Stimulated activated CD4-positive, alpha-beta T cell treated with anti-CD3 and anti-CD28 coated beads, Interleukin-15, amount 100 ng/mL, for 1 hour (primary cell): ENCODE data around the gene EPB41L5.
"Not testable (repeated sequence)": the region's sequence is repeated elsewhere in the genome, so short reads cannot be mapped to it uniquely, and the experiment has no call there.

Experiments
- DNase-seq, 2 donors: peaks; one replicate each; pipeline ENCODE4 v3.0.0-alpha.2; 2020; ENCODE audit warnings: low read depth in 1 of 2, low spot score in 1 of 2

Gene EPB41L5

DNA sequence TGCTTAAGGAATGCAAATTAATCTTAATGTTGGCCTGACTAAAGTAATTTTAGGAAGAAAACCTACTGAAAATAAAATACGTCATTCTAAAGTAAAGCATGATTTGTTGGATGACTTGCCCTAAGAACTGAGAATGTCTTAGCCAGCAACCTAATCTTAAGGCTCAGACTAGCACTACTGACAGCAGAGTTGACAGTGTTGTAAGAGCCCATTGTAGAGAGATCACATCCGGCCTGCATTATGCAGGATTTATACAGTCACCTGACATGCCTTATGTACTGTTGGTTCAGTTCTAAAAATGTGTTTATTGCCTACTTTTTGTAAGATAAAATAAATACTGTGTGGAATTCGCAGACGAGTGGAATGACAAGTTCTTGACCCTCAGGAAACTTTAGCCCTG, 128.0 kb downstream of the EPB41L5 start:
- no peak for DNase-seq

DNA sequence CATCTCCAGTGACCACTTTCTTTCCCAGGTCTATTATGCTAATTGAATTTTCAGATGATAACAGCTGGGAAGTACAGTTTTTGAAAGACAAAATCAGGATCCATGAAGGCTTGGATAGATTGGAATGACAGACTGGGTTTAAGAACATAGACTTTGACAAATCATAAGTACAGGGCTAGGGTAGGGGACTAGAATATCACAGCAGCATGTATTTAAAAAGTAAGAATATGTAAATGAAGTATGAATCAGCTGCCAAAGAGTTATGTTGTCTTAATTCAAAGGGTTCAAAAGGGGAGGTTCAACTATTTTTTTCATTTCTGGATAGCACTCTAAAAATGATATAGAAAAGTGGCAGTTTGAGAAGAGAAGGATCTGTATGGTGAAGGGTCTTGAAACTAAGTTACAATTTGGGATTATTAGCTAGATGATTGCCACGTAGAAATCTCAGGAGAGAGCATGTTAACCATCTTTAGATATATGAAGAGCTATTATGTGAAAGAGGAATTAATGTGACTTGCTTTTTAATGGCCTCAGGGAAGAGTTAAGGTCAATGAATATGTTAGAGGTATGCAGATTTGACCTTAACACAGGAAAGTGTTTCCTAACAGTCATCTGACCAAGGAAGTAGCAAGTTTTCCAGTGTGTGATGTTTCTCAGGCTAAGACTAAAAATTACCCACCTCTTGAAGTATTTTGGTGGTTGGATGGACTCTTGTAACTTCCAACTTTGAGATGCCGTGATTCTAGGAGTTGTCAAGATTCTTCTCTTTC, 128.6 kb downstream of the EPB41L5 start:
- DNase-seq: no peak

- no peak for DNase-seq
Observed at GRCh38 chr2:120142528-120143219, 129.8 kb downstream of the EPB41L5 start.

GRCh38 chr2:120148229-120148628, 135.4 kb downstream of the EPB41L5 start:
- DNase-seq: no peak

- DNase-seq: no peak
Observed at GRCh38 chr2:120148669-120149068, 135.8 kb downstream of the EPB41L5 start.

DNA sequence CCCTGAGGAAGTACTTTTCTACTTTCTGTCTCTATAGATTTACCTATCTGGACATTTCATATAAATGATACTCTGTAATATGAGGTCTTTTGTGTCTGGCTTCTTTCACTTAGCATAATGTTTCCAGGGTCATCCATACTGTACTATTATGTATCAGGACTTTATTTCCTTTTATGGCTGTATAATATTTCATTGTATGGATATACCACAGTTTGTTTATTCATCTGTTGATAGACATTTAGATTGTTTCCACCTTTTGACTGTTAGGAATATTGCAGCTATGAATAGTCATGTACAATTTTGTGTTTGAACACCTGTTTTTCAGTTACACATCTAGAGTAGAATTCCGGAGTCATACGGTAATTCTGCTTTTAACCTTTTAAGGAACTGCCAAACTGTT, 136.5 kb downstream of the EPB41L5 start:
- DNase-seq: no peak

- DNase-seq: no peak
Observed at GRCh38 chr2:120150040-120150482, 137.2 kb downstream of the EPB41L5 start.

GRCh38 chr2:120155308-120155707, 142.4 kb downstream of the EPB41L5 start:
- no peak for DNase-seq

GRCh38 chr2:120158658-120159057, 145.8 kb downstream of the EPB41L5 start:
- DNase-seq: not testable (repeated sequence)

DNA sequence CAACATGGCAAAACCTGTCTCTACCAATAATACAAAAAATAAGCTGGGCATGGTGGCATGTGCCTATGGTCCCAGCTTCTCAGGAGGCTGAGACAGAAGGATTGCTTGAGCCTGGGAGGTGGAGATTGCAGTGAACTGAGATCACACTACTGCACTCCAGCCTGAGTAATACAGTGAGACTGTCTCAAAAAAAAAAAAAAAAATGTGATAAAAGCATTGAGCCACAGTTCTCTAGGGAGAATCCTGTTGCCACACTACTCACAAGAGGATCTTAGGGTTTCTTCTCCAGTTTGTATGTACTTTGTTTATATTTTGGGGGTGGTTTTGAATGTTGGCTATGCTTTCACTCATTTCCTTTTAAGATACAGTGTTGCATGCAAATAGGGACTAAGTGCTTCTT, 148.3 kb downstream of the EPB41L5 start:
- no peak for DNase-seq

GRCh38 chr2:120162716-120163115, 149.8 kb downstream of the EPB41L5 start:
- DNase-seq: no peak

GRCh38 chr2:120167272-120167671, 154.4 kb downstream of the EPB41L5 start:
- DNase-seq: no peak

GRCh38 chr2:120169020-120169419, 156.1 kb downstream of the EPB41L5 start:
- DNase-seq: no peak

- no peak for DNase-seq
Observed at GRCh38 chr2:120174963-120175581, 162.2 kb downstream of the EPB41L5 start.

- DNase-seq: no peak
Observed at GRCh38 chr2:120176526-120176925, 163.6 kb downstream of the EPB41L5 start.

DNA sequence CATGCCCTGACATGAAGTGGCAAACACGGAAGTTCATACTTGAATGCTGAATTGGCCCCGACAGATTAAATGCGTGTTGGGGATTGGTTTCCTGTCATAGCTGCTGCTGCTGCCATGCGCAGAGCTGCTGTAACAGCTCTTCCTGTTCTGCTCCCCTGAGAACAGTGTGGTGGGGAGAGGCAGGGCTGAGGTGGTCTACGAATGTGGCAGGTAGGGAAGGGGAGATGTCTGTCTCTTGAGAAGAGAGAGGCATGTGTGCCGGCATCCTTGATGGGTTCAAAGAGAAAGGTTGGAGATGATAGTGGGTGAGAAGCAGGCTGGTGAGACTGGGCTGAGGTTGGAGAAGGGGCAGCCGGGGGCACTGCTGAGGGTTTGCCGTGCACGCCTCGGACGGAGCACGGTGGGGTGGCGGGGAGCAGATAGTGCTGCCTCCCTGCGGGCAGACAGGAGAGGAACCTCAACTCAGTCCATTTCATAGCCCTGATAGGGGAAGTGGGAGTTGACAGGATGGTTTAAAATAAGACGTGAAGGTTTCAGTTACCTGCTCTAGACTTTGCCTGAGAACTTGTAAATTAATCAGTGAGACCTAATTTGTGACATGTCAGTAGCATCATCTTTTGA, 164.2 kb downstream of the EPB41L5 start:
- peak; percentile 58 to 66 for DNase-seq

DNA sequence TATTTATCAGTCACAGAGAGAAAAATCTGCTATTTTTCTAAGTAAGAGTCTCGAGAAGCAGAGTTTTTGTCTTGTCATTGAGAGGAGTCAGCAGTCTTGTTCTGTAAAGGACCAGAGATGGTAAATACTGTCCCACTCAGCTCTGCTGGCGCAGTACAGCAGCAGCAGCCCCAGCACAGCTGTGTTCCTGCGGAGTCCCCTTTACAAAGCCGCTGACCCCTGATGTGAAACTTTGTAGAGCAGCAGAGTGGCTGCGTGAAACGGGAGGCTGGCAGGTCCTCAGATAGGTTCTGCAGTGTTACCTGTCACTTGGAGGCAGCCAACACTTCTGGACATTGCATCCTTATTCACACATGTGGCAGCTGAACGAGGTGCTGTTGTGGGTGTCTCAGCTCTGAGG, 165.1 kb downstream of the EPB41L5 start:
- no peak for DNase-seq

DNA sequence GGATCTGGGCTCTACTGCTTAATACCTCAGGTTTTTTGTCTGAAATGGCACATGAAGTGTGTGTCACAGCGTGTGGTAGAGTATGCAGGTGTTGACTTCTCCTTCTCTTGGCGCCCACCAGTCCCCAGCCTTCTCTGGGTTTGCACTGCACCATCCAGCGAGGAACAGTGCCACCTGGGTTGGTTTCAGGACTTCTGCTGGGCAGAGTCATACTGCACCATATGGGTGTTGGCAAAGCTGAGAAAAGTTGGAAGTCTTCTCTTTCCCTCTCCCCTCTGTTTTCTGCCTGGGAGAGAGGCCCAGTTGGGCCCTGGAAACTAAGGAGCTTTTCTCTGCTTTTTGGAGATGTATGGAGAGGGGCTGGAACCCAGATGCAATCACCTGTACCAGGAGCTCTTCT, 166.5 kb downstream of the EPB41L5 start:
- no peak for DNase-seq

GRCh38 chr2:120180066-120180465, 167.2 kb downstream of the EPB41L5 start:
- DNase-seq: no peak

- DNase-seq: no peak
Observed at GRCh38 chr2:120182019-120182560, 169.2 kb downstream of the EPB41L5 start.

GRCh38 chr2:120189189-120189588, 176.3 kb downstream of the EPB41L5 start:
- DNase-seq: no peak
